SK-N-SH (cell line): ENCODE measurements around the gene PREB. TPM values are rescaled to one million over a fixed set of nuclear protein-coding genes. Genes with fewer than 3 reads are reported as not detected.

Experiments
- CTCF ChIA-PET: fragments of 300-600, 350-600 bp; formaldehyde crosslinking; extraction: SDS; loops from one replicate; lab custom pipeline; 2021; lab: Yijun Ruan, JAX
- POLR2A ChIA-PET: fragments of 350-600 bp; sonication (Branson Sonifier 250); formaldehyde crosslinking; extraction: SDS; loops from one replicate; lab custom pipeline; 2020; ENCODE audit warnings: antibody characterized with exemption, inconsistent platforms; lab: Yijun Ruan, JAX
- DNase-seq: peaks from one replicate; pipeline ENCODE4 v3.0.0; 2012
- H2AFZ ChIP-seq: fragments of 200-600 bp; sonication (generic); 2 replicates; pipeline ENCODE4 v1.8.1; 2016; ENCODE audit warnings: antibody characterized with exemption, mild to moderate bottlenecking, low read depth
- H3F3A ChIP-seq: fragments of 200-600 bp; sonication (generic); replicated peaks from 2 replicates; pipeline ENCODE3; 2016; ENCODE audit warnings: antibody characterized with exemption, mild to moderate bottlenecking; ENCODE audit not compliant: insufficient read depth
- H3K27ac ChIP-seq, 2 experiments: fragments of 200-500 bp in 1 of 2; fragments of 200-600 bp in 1 of 2; sonication (Bioruptor generic) in 1 of 2; sonication (generic), shearing (Covaris generic) in 1 of 2; 2 replicates each; pipeline versions ENCODE4 v1.5.1 to v1.6.1; 2014 to 2016; ENCODE audit warnings: low read depth in 2 of 2, inconsistent platforms in 1 of 2, low read length in 1 of 2, mild to moderate bottlenecking in 1 of 2, mixed read lengths in 1 of 2
- H3K27me3 ChIP-seq: fragments of 200-600 bp; sonication (generic), shearing (Covaris generic); 2 replicates; pipeline ENCODE4 v1.6.1; 2016; ENCODE audit warnings: mixed run types; ENCODE audit not compliant: insufficient read depth
- H3K36me3 ChIP-seq, 2 experiments: fragments of 200-500 bp in 1 of 2; fragments of 200-600 bp in 1 of 2; sonication (Bioruptor generic) in 1 of 2; sonication (generic) in 1 of 2; replicated peaks in 1 of 2; 2 replicates each; pipeline versions ENCODE3 to v1.5.1; 2014 to 2016; ENCODE audit warnings: low read length in 1 of 2, mild to moderate bottlenecking in 1 of 2; ENCODE audit not compliant: insufficient read depth in 2 of 2, control insufficient read depth in 1 of 2
- H3K4me1 ChIP-seq, 2 experiments: fragments of 200-500 bp in 1 of 2; fragments of 200-600 bp in 1 of 2; sonication (Bioruptor generic) in 1 of 2; sonication (generic), shearing (Covaris generic) in 1 of 2; 2 replicates each; pipeline versions ENCODE4 v1.5.1 to v1.6.1; 2014 to 2016; ENCODE audit warnings: low read depth in 1 of 2, low read length in 1 of 2, mixed run types in 1 of 2; ENCODE audit not compliant: insufficient read depth in 2 of 2, control insufficient read depth in 1 of 2
- H3K4me2 ChIP-seq: fragments of 200-600 bp; sonication (generic), shearing (Covaris generic); 2 replicates; pipeline ENCODE4 v1.6.1; 2017; ENCODE audit warnings: mixed run types
- H3K4me3 ChIP-seq, 2 experiments: fragments of 200-500 bp in 1 of 2; fragments of 200-600 bp in 1 of 2; sonication (Bioruptor generic) in 1 of 2; sonication (generic), shearing (Covaris generic) in 1 of 2; 2 replicates each; pipeline versions ENCODE4 v1.5.1 to v1.8.1; 2014 to 2016; ENCODE audit warnings: low read depth in 2 of 2, inconsistent platforms in 1 of 2, low read length in 1 of 2, mild to moderate bottlenecking in 1 of 2, mixed read lengths in 1 of 2, moderate library complexity in 1 of 2
- H3K79me2 ChIP-seq: fragments of 200-600 bp; sonication (generic); 2 replicates; pipeline ENCODE4 v1.8.1; 2017; ENCODE audit warnings: mild to moderate bottlenecking; ENCODE audit not compliant: insufficient read depth
- H3K9ac ChIP-seq: fragments of 200-600 bp; sonication (generic); 2 replicates; pipeline ENCODE4 v1.6.1; 2017; ENCODE audit warnings: mixed run types
- H3K9me2 ChIP-seq: fragments of 200-600 bp; sonication (generic); 2 replicates; pipeline ENCODE4 v1.6.1; 2017; ENCODE audit warnings: mixed run types
- H3K9me3 ChIP-seq: fragments of 200-600 bp; sonication (generic); 2 replicates; pipeline ENCODE4 v1.6.1; 2017; ENCODE audit warnings: mixed run types, mild to moderate bottlenecking, moderate library complexity
- H4K20me1 ChIP-seq: fragments of 200-600 bp; sonication (generic); 2 replicates; pipeline ENCODE4 v1.6.1; 2017; ENCODE audit warnings: mild to moderate bottlenecking, mixed run types; ENCODE audit not compliant: insufficient read depth
- ELF1 ChIP-seq: IDR thresholded peaks from 2 replicates; pipeline ENCODE4 v1.4.0; 2012
- GATA2 ChIP-seq: sonication (generic); formaldehyde crosslinking; IDR thresholded peaks from 2 replicates; pipeline ENCODE4 v1.5.0; 2020; ENCODE audit warnings: mild to moderate bottlenecking, missing genetic modification reagents
- IRF3 ChIP-seq: fragments of 150-350 bp; IDR thresholded peaks from 2 replicates; pipeline ENCODE4 v1.6.1; 2016; ENCODE audit warnings: mild to moderate bottlenecking, low read depth, low read length
- MEF2A ChIP-seq: IDR thresholded peaks from 2 replicates; pipeline ENCODE4 v1.4.0; 2012; ENCODE audit warnings: low read depth, borderline replicate concordance
- NFIC ChIP-seq: IDR thresholded peaks from 2 replicates; pipeline ENCODE4 v1.4.0; 2012; ENCODE audit warnings: borderline replicate concordance
- REST ChIP-seq: IDR thresholded peaks from 2 replicates; pipeline ENCODE4 v1.6.1; 2012; ENCODE audit warnings: mild to moderate bottlenecking, low read depth, low read length, moderate library complexity
- RFX5 ChIP-seq: IDR thresholded peaks from 2 replicates; pipeline ENCODE4 v1.6.1; 2012; ENCODE audit warnings: mild to moderate bottlenecking, improper control_type of control experiment, low read length
- SIN3A ChIP-seq: IDR thresholded peaks from 2 replicates; pipeline ENCODE4 v1.6.1; 2012; ENCODE audit warnings: low read depth, mild to moderate bottlenecking, low read length, moderate library complexity, borderline replicate concordance
- SMC3 ChIP-seq: IDR thresholded peaks from 2 replicates; pipeline ENCODE4 v1.6.1; 2012; ENCODE audit warnings: low read depth, low read length, improper control_type of control experiment
- TCF12 ChIP-seq: IDR thresholded peaks from 2 replicates; pipeline ENCODE4 v1.4.0; 2012
- USF2 ChIP-seq: fragments of 150-350 bp; IDR thresholded peaks from 2 replicates; pipeline ENCODE4 v1.6.1; 2017; ENCODE audit warnings: antibody characterized with exemption, low read length, low read depth, borderline replicate concordance
- ZBTB33 ChIP-seq: IDR thresholded peaks from 2 replicates; pipeline ENCODE4 v1.4.0; 2012; ENCODE audit warnings: low read depth, borderline replicate concordance
- WGBS: methylation state at CpG from one replicate; pipeline ENCODE4 v1.1.6; 2017; ENCODE audit warnings: low lambda C conversion rate; 5-methylcytosine and 5-hydroxymethylcytosine counted together
- polyA plus RNA-seq, 3 experiments: library from polyadenylated mRNA; depleted of rRNA; stranded (reverse); fragments of >200 nt; gene quantifications; 2 replicates each; pipeline ENCODE4 v1.2.3, GENCODE V29; 2012

Gene PREB
- polyA plus RNA-seq, 1 of the 3 experiments (the other 2 are of a cell fraction) = 47.9 TPM

- H3K4me3 ChIP-seq = no peak overlapping the region
- no peaks in the 10 kb centered on the region for H3K27me3 ChIP-seq
- no peaks in the 10 kb centered on the region for H3K36me3 ChIP-seq
- no peak overlapping the region for H3K4me2 ChIP-seq
- no peaks in the 10 kb centered on the region for H4K20me1 ChIP-seq
- H3K27ac ChIP-seq = no peak overlapping the region
- no peak for DNase-seq
- no peaks in the 10 kb centered on the region for H3K4me1 ChIP-seq
- no peaks in the 10 kb centered on the region for H3K9me3 ChIP-seq
- WGBS = 70% methylated on average over 9 of the region's 9 CpGs
- H3F3A ChIP-seq = no peaks in the 10 kb centered on the region
- no peak overlapping the region for H3K9ac ChIP-seq
- no peak overlapping the region for H2AFZ ChIP-seq
- TF ChIP-seq SMC3 (no peak), TCF12 (no peak), MEF2A (no peak), REST (no peak), NFIC (no peak), GATA2 (CRISPR knock-in tag) (no peak), SIN3A (no peak), RFX5 (no peak), IRF3 (no peak), USF2 (no peak), ELF1 (no peak)
- ChIA-PET POLR2A (no interaction called here), CTCF (interaction anchor here (0.6 to 6.9 kb wide), 9 partner anchors 10 to 120 kb away, joined by 3 to 58 read pairs (median 6); no protein-coding TSS in a partner anchor)
- H3K9me2 ChIP-seq = no peaks in the 10 kb centered on the region
- H3K79me2 ChIP-seq = no peaks in the 10 kb centered on the region
Observed at GRCh38 chr2:27160191-27160590, 25.8 kb upstream of the PREB start.

- ChIA-PET CTCF (interaction anchor here (0.9 to 6.9 kb wide), 10 partner anchors 9 to 120 kb away, joined by 3 to 58 read pairs (median 6); partner anchors contain the start of gene TCF23), POLR2A (interaction anchor here (0.9 kb wide), 1 partner anchor 20 kb away, joined by 3 read pairs; the partner anchor contains the start of gene PRR30)
- H3F3A ChIP-seq = no peaks in the 10 kb centered on the region
- no peak for TF ChIP-seq REST
- no peak for TF ChIP-seq ELF1
- TF ChIP-seq ZBTB33 = no peak
- TF ChIP-seq MEF2A = no peak
- no peaks in the 10 kb centered on the region for H4K20me1 ChIP-seq
- no peak for DNase-seq
- no peak overlapping the region for H3K4me3 ChIP-seq
- no peak overlapping the region for H3K27ac ChIP-seq
- H3K79me2 ChIP-seq = no peaks in the 10 kb centered on the region
- H3K4me2 ChIP-seq = no peak overlapping the region
- H3K36me3 ChIP-seq = no peaks in the 10 kb centered on the region
- no peaks in the 10 kb centered on the region for H3K9me2 ChIP-seq
- no peaks in the 10 kb centered on the region for H3K9me3 ChIP-seq
- H2AFZ ChIP-seq = no peak overlapping the region
- H3K4me1 ChIP-seq = no peaks in the 10 kb centered on the region
- no peak overlapping the region for H3K9ac ChIP-seq
- no peaks in the 10 kb centered on the region for H3K27me3 ChIP-seq
- no CpG with 5 or more reads among the region's 6 CpGs for WGBS
Observed at GRCh38 chr2:27159271-27159670, 24.8 kb upstream of the PREB start.
